ENCODE data around the gene CHCHD3. TPM values are rescaled to one million over a fixed set of nuclear protein-coding genes. Genes with fewer than 3 reads are reported as not detected.

CHCHD3 gene
- total RNA-seq, 1 donor = 99.7 TPM

GRCh38 chr7:132760866-132761265, 321.0 kb downstream of the CHCHD3 start:
- no peak for DNase-seq (ENCODE audit: low read depth)
- no peak for TF ChIP-seq CTCF (IDR thresholded peaks at IDR 0.05; ENCODE audit: insufficient read depth, low read length)
- no peak overlapping the region for H3K4me3 ChIP-seq (ENCODE audit: low read depth, low read length)

DNA sequence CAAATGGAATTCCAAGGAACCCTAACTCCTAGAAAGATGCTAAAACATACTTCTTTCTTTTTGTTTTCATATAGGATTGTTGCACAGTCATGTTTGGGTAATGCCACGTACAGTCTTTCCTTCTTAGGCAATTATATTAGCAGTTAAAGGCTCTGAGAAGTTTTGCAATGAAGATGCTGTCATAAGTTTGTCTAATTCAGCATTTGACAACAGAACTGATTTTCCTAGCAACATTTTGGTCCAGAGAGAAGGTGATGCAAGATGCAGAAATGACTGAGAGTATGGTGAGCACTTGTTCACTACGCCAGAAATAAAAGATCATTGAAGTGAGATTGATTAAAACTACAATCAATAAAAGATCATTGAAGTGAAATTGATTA, 321.7 kb downstream of the CHCHD3 start:
- no peak overlapping the region for H3K4me3 ChIP-seq (ENCODE audit: low read depth, low read length)
- DNase-seq (ENCODE audit: low read depth) = no peak
- TF ChIP-seq CTCF (IDR thresholded peaks at IDR 0.05; ENCODE audit: insufficient read depth, low read length) = no peak

DNA sequence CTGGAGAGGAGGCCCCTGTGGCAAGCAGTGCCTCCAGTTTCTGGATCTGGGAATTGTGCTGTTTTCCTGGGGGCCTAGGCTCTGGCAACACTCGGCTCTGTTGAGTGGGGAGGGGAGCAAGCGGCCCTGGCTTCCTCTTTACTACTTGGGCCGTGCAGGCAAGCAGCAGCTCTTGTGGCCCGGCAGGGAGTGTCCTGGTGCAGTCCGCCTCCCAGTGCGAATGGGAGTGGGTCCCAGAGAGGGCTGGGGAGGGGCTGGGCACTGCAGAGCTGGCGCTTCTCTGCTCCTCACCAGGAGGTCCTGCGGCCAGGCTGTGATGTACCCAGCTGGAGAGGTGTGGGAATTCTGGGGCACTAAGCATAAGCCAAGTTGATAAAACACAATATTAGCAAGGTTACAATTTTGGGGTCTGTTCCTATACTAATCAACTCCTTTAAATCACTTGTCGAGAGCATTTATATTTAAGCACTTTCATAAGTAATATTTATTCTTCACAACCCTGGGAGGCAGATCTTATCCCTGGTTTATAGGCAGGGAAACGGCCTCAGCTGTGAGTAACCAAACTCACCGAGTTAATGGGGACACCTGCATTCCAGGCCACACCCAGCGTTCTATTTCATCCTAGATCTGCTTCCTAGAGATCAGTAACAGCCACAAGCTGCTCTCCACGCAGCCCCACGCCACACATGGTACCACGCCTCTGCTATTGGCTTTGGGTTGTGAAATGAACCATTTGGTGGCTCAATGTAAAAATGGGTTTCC, 322.2 kb downstream of the CHCHD3 start:
- H3K4me3 ChIP-seq (ENCODE audit: low read depth, low read length) = no peak overlapping the region
- TF ChIP-seq CTCF (IDR thresholded peaks at IDR 0.05; ENCODE audit: insufficient read depth, low read length) = no peak

GRCh38 chr7:132758986-132759385, 322.9 kb downstream of the CHCHD3 start:
- TF ChIP-seq CTCF (IDR thresholded peaks at IDR 0.05; ENCODE audit: insufficient read depth, low read length) = no peak
- no peak for DNase-seq (ENCODE audit: low read depth)
- H3K4me3 ChIP-seq (ENCODE audit: low read depth, low read length) = no peak overlapping the region

More for the DNA sequence above, 322.2 kb downstream of the CHCHD3 start:
- no peak for DNase-seq (ENCODE audit: low read depth)

DNA sequence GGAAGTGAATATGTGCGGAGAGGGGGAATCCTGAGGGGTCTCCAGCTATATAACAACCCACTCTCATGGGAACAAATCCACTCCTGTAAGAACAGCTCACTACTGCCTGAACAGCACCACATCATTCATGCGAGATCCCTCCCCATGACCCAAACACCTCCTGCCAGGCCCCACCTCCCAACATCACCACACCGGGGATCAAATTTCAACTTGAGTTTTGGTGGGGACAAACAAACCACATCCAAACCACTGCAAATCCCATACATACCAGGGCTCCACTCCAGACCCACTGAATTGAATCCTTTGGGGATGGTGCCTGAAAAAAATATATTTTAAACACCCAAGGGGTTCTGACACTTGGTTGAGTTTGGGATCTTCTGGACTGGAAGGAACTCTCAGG, 324.1 kb downstream of the CHCHD3 start:
- DNase-seq (ENCODE audit: low read depth) = no peak
- no peak overlapping the region for H3K4me3 ChIP-seq (ENCODE audit: low read depth, low read length)
- no peak for TF ChIP-seq CTCF (IDR thresholded peaks at IDR 0.05; ENCODE audit: insufficient read depth, low read length)

DNA sequence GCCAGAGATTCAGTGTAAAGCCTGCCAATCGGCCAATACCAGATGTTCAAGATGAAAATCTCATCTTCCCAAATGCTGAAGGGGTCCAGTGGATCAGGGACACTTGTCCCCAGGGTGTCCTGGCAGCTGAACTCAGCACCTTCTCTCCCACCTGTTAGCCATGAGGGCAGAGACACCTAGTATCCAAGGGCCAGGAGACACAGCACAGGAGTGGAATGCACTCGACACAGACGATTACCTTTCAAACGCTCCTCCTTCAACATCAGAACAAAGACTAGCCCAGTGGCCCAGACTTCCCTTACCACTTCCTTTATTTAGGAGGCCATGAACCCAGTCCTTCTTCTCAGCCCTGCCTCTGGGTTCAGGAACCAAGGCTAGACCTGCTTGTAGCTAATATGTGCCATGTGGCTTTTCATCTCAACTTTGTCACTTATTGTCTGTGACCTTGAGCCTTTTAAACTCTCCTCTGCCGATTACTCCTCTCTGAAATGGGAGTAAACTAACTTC, 325.4 kb downstream of the CHCHD3 start:
- no peak for TF ChIP-seq CTCF (IDR thresholded peaks at IDR 0.05; ENCODE audit: insufficient read depth, low read length)
- DNase-seq (ENCODE audit: low read depth) = no peak
- no peak overlapping the region for H3K4me3 ChIP-seq (ENCODE audit: low read depth, low read length)
